K562 (cell line): ENCODE data around the gene GRIA4. TPM values are rescaled to one million over a fixed set of nuclear protein-coding genes. Genes with fewer than 3 reads are reported as not detected.

Source experiments
- ATAC-seq: fragments of 200-7000 bp; cut with Tn5 transposase; 3 replicates; pipeline ENCODE4 v1.9.1; 2020; ENCODE audit warnings: moderate library complexity
- BruUV-seq: library from RNA; stranded (reverse); fragments of 400-500 nt; replicated peaks from 2 replicates; lab custom pipeline; 2021; lab: Mats Ljungman, UMichigan
- CTCF ChIA-PET: fragments of 300-600 bp; formaldehyde crosslinking; extraction: SDS; loops from one replicate; lab custom pipeline; 2021; ENCODE audit warnings: low intra/inter-chr PET ratio; lab: Yijun Ruan, JAX
- POLR2A ChIA-PET: fragments of 300-600, 350-650 bp; sonication (Branson Sonifier 250); formaldehyde crosslinking; extraction: SDS; loops from one replicate; lab custom pipeline; 2021; ENCODE audit warnings: antibody characterized with exemption, inconsistent platforms; lab: Yijun Ruan, JAX
- DNase-seq, 4 experiments: peaks; one replicate each; pipeline versions ENCODE4 v3.0.0 to v3.0.0-alpha.2; 2011 to 2018; ENCODE audit warnings: low spot score in 3 of 4, mixed read lengths in 3 of 4; ENCODE audit errors: extremely low read depth in 1 of 4
- FAIRE-seq: peaks from 2 replicates; lab custom pipeline; 2011; peaks lifted over from hg19 to GRCh38; lab: Jason Lieb, UNC
- H2AFZ ChIP-seq: 2 replicates; pipeline ENCODE4 v1.6.0; 2011; ENCODE audit warnings: low read depth, low read length, control low read depth, inconsistent platforms
- H3K27ac ChIP-seq: fragments of 200-600 bp; 3 replicates; pipeline ENCODE4 v1.8.0; 2011; ENCODE audit warnings: low read depth, mild to moderate bottlenecking, control low read depth, inconsistent platforms, low read length, moderate library complexity, mixed read lengths; ENCODE audit errors: extremely low read depth
- H3K27me3 ChIP-seq, 2 experiments: fragments of 300-600 bp in 1 of 2; 2 replicates in 1 of 2; 3 replicates in 1 of 2; pipeline versions ENCODE4 v1.6.0 to v1.8.0; 2011; ENCODE audit warnings: inconsistent platforms in 2 of 2, low read length in 2 of 2, mild to moderate bottlenecking in 1 of 2, mixed read lengths in 1 of 2, moderate library complexity in 1 of 2; ENCODE audit not compliant: control insufficient read depth in 2 of 2, insufficient read depth in 2 of 2
- H3K36me3 ChIP-seq: fragments of 300-600 bp; 3 replicates; pipeline ENCODE4 v1.8.0; 2011; ENCODE audit warnings: mild to moderate bottlenecking, low read length, inconsistent platforms; ENCODE audit not compliant: control insufficient read depth, insufficient read depth
- H3K4me1 ChIP-seq, 2 experiments: fragments of 200-600 bp in 1 of 2; replicated peaks in 1 of 2; 2 replicates in 1 of 2; 3 replicates in 1 of 2; pipeline versions ENCODE4 v1.5.1 to v1.8.0; 2011; ENCODE audit warnings: inconsistent platforms in 2 of 2, low read length in 2 of 2, mild to moderate bottlenecking in 1 of 2, mixed read lengths in 1 of 2, moderate library complexity in 1 of 2; ENCODE audit not compliant: control insufficient read depth in 2 of 2, insufficient read depth in 2 of 2
- H3K4me2 ChIP-seq: 2 replicates; pipeline ENCODE4 v1.6.1; 2011; ENCODE audit warnings: low read length, control low read depth, inconsistent platforms, mixed read lengths; ENCODE audit not compliant: insufficient read depth
- H3K4me3 ChIP-seq: fragments of 200-600 bp; sonication (generic), shearing (Covaris generic); 2 replicates; pipeline ENCODE4 v1.5.1; 2016; ENCODE audit warnings: control low read depth, inconsistent platforms
- H3K79me2 ChIP-seq: fragments of 200-600 bp; 3 replicates; pipeline ENCODE4 v1.8.0; 2011; ENCODE audit warnings: low read length, inconsistent platforms; ENCODE audit not compliant: control insufficient read depth, insufficient read depth
- H3K9ac ChIP-seq, 2 experiments: 2 replicates each; pipeline versions ENCODE4 v1.6.0 to v1.6.1; 2011; ENCODE audit warnings: low read depth in 2 of 2, low read length in 2 of 2, control low read depth in 1 of 2, inconsistent platforms in 1 of 2, mild to moderate bottlenecking in 1 of 2, mixed read lengths in 1 of 2; ENCODE audit not compliant: insufficient read depth in 1 of 2
- H3K9me1 ChIP-seq: one replicate; pipeline ENCODE4 v1.6.0; 2011; ENCODE audit warnings: inconsistent platforms, mild to moderate bottlenecking, low read length, moderate library complexity; ENCODE audit not compliant: control insufficient read depth, insufficient read depth
- H3K9me3 ChIP-seq: replicated peaks from 2 replicates; pipeline ENCODE4 v1.5.1; 2011; ENCODE audit warnings: low read depth, low read length, inconsistent platforms; ENCODE audit not compliant: control insufficient read depth, insufficient read depth
- H4K20me1 ChIP-seq: replicated peaks from 2 replicates; pipeline ENCODE4 v1.6.1; 2011; ENCODE audit warnings: low read length, inconsistent platforms, mixed read lengths; ENCODE audit not compliant: control insufficient read depth, insufficient read depth
- CC2D1A ChIP-seq: fragments of 450-650 bp; IDR thresholded peaks from 2 replicates; pipeline ENCODE4 v1.6.1; 2017; ENCODE audit warnings: mild to moderate bottlenecking
- HLTF ChIP-seq: fragments of 450-650 bp; IDR thresholded peaks from 2 replicates; pipeline ENCODE4 v1.6.1; 2016
- RBM25 ChIP-seq: fragments of 200-400 bp; formaldehyde crosslinking; IDR thresholded peaks from 2 replicates; pipeline ENCODE4 v1.6.1; 2018; ENCODE audit warnings: low read length, low read depth, moderate library complexity; ENCODE audit not compliant: severe bottlenecking
- SREBF2 ChIP-seq: sonication (generic); formaldehyde crosslinking; IDR thresholded peaks from 2 replicates; pipeline ENCODE4 v1.4.0; 2020; ENCODE audit warnings: mild to moderate bottlenecking, missing genetic modification reagents
- STAT5B ChIP-seq: fragments of 250-450 bp; sonication (Bioruptor Pico); IDR thresholded peaks from 2 replicates; pipeline ENCODE4 v1.8.0; 2021; ENCODE audit warnings: mild to moderate bottlenecking, inconsistent platforms
- ZBTB7A ChIP-seq: IDR thresholded peaks from 2 replicates; pipeline ENCODE4 v1.6.1; 2011; ENCODE audit warnings: low read depth, mild to moderate bottlenecking, low read length, moderate library complexity, borderline replicate concordance; ENCODE audit not compliant: control insufficient read depth
- WGBS: fragments of 100-300 bp; shearing (Covaris generic); methylation state at CpG from one replicate; pipeline ENCODE4 v1.1.6; 2016; ENCODE audit warnings: low coverage, mixed read lengths; ENCODE audit not compliant: insufficient coverage; ENCODE audit errors: missing lambda C conversion rate; 5-methylcytosine and 5-hydroxymethylcytosine counted together
- in situ Hi-C: fragments of 300-500 bp; cut with MboI; formaldehyde crosslinking; loops from 4 replicates; pipeline ENCODE4 v1.15.0; 2018; ENCODE audit warnings: inconsistent platforms, mixed read lengths
- intact Hi-C: fragments of 100-400 bp; cut with micrococcal nuclease; formaldehyde crosslinking; loops from 2 replicates; pipeline ENCODE4 v1.14.2; 2022
- polyA plus RNA-seq, 8 experiments: library from polyadenylated mRNA; depleted of rRNA in 4 of 8; stranded (reverse) in 5 of 8; unstranded in 3 of 8; fragments of >200 nt; fragmentation: Nextera tagmentation in 2 of 8; fragmentation: Illumina TruSeq in 1 of 8; extraction: Ambion mirVana in 2 of 8; extraction: Trizol in 1 of 8; gene quantifications; 2 replicates each; pipeline versions ENCODE4 v1.2.1 to v1.2.3, GENCODE V29; 2011 to 2014; ENCODE audit warnings: inconsistent platforms in 1 of 8, missing spikeins in 1 of 8
- total RNA-seq, 7 experiments: library from RNA; depleted of rRNA in 6 of 7; stranded (reverse); fragments of >200 nt in 6 of 7; fragmentation: Illumina TruSeq in 2 of 7; extraction: Trizol in 2 of 7; gene quantifications; 2 replicates each; pipeline versions ENCODE4 v1.2.1 to v1.2.3, GENCODE V29; 2011 to 2021; ENCODE audit warnings: low replicate concordance in 1 of 7
- TF ChIP-seq, protein P1 (sequence below): fragments of 450-650 bp; formaldehyde crosslinking; IDR thresholded peaks from 2 replicates; pipeline ENCODE4 v1.4.0; 2020; ENCODE audit warnings: mild to moderate bottlenecking, mixed read lengths
- TF ChIP-seq, protein P2 (sequence below): sonication (generic); formaldehyde crosslinking; IDR thresholded peaks from 2 replicates; pipeline ENCODE4 v1.8.1; 2023; ENCODE audit warnings: missing genetic modification reagents, mild to moderate bottlenecking, borderline replicate concordance
- TF ChIP-seq, protein P3 (sequence below): sonication (generic); formaldehyde crosslinking; IDR thresholded peaks from 2 replicates; pipeline ENCODE4 v1.8.1; 2023; ENCODE audit warnings: mild to moderate bottlenecking, missing genetic modification reagents, moderate library complexity
- TF ChIP-seq, protein P4 (sequence below): sonication (generic); formaldehyde crosslinking; IDR thresholded peaks from 2 replicates; pipeline ENCODE4 v1.8.0; 2022; ENCODE audit warnings: mild to moderate bottlenecking, missing genetic modification reagents, borderline replicate concordance
- TF ChIP-seq, protein P5 (sequence below): sonication (generic); formaldehyde crosslinking; IDR thresholded peaks from 2 replicates; pipeline ENCODE4 v1.8.1; 2023; ENCODE audit warnings: mild to moderate bottlenecking, missing genetic modification reagents

GRIA4 gene
- total and polyA plus RNA-seq, 9 of the 15 experiments (the other 6 are each of a cell fraction or from before 2014, with no cell fraction given) = not detected

DNA sequence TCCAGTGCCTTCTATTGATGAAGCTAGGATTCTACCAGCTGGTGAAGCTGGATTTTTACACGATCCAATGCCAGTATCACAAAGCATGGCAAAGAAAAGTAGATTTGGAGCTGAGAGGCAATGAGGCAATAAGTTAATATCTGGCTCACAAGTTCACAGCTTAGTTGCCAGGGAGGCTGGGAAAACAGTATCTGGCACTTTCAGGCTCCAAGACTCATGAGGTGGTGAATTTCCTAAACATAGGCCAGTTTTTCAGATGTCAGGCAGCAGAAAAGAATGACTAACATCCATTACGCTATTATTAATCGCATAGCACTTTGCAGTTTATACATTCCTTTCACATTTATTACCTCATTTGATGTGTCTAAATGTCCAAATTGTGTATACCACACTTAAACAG, 122.7 kb downstream of the GRIA4 start:
- Histone ChIP-seq H3K27me3 (no peaks in the 10 kb centered on the region), H3K4me1 (no peaks in the 10 kb centered on the region), H3K9me3 (0 out of 2 replicates have a peak, but pooled peaks cover 1% of the 10 kb centered on the region), H3K36me3 (no peaks in the 10 kb centered on the region), H3K4me3 (no peak overlapping the region), H3K9ac (no peak overlapping the region), H4K20me1 (no peaks in the 10 kb centered on the region), H3K4me2 (no peak overlapping the region), H2AFZ (no peak overlapping the region), H3K79me2 (no peaks in the 10 kb centered on the region), H3K27ac (no peak overlapping the region), H3K9me1 (no peaks in the 10 kb centered on the region)
- POLR2A ChIA-PET = no interaction called here
- BruUV-seq = no TSS peak
- CTCF ChIA-PET = no interaction called here
- in situ Hi-C loops (no loop called here), intact Hi-C loops (no loop called here)
- FAIRE-seq (no peak), ATAC-seq (no peak), DNase-seq (no peak)
- WGBS = 3% methylated on average over 3 of the region's 3 CpGs
- TF ChIP-seq ZBTB7A (no peak), HLTF (no peak), RBM25 (no peak), STAT5B (CRISPR knock-in tag) (no peak), SREBF2 (CRISPR knock-in tag) (no peak), CC2D1A (no peak)
- TF ChIP-seq, protein P1, sequence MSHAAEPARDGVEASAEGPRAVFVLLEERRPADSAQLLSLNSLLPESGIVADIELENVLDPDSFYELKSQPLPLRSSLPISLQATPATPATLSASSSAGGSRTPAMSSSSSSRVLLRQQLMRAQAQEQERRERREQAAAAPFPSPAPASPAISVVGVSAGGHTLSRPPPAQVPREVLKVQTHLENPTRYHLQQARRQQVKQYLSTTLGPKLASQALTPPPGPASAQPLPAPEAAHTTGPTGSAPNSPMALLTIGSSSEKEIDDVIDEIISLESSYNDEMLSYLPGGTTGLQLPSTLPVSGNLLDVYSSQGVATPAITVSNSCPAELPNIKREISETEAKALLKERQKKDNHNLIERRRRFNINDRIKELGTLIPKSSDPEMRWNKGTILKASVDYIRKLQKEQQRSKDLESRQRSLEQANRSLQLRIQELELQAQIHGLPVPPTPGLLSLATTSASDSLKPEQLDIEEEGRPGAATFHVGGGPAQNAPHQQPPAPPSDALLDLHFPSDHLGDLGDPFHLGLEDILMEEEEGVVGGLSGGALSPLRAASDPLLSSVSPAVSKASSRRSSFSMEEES (CRISPR knock-in tag) = no peak
- TF ChIP-seq, protein P2, sequence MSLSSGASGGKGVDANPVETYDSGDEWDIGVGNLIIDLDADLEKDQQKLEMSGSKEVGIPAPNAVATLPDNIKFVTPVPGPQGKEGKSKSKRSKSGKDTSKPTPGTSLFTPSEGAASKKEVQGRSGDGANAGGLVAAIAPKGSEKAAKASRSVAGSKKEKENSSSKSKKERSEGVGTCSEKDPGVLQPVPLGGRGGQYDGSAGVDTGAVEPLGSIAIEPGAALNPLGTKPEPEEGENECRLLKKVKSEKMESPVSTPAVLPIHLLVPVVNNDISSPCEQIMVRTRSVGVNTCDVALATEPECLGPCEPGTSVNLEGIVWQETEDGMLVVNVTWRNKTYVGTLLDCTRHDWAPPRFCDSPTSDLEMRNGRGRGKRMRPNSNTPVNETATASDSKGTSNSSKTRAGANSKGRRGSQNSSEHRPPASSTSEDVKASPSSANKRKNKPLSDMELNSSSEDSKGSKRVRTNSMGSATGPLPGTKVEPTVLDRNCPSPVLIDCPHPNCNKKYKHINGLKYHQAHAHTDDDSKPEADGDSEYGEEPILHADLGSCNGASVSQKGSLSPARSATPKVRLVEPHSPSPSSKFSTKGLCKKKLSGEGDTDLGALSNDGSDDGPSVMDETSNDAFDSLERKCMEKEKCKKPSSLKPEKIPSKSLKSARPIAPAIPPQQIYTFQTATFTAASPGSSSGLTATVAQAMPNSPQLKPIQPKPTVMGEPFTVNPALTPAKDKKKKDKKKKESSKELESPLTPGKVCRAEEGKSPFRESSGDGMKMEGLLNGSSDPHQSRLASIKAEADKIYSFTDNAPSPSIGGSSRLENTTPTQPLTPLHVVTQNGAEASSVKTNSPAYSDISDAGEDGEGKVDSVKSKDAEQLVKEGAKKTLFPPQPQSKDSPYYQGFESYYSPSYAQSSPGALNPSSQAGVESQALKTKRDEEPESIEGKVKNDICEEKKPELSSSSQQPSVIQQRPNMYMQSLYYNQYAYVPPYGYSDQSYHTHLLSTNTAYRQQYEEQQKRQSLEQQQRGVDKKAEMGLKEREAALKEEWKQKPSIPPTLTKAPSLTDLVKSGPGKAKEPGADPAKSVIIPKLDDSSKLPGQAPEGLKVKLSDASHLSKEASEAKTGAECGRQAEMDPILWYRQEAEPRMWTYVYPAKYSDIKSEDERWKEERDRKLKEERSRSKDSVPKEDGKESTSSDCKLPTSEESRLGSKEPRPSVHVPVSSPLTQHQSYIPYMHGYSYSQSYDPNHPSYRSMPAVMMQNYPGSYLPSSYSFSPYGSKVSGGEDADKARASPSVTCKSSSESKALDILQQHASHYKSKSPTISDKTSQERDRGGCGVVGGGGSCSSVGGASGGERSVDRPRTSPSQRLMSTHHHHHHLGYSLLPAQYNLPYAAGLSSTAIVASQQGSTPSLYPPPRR (CRISPR knock-in tag) = no peak
- TF ChIP-seq, protein P3, sequence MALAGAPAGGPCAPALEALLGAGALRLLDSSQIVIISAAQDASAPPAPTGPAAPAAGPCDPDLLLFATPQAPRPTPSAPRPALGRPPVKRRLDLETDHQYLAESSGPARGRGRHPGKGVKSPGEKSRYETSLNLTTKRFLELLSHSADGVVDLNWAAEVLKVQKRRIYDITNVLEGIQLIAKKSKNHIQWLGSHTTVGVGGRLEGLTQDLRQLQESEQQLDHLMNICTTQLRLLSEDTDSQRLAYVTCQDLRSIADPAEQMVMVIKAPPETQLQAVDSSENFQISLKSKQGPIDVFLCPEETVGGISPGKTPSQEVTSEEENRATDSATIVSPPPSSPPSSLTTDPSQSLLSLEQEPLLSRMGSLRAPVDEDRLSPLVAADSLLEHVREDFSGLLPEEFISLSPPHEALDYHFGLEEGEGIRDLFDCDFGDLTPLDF (CRISPR knock-in tag) = no peak
- TF ChIP-seq, protein P4, sequence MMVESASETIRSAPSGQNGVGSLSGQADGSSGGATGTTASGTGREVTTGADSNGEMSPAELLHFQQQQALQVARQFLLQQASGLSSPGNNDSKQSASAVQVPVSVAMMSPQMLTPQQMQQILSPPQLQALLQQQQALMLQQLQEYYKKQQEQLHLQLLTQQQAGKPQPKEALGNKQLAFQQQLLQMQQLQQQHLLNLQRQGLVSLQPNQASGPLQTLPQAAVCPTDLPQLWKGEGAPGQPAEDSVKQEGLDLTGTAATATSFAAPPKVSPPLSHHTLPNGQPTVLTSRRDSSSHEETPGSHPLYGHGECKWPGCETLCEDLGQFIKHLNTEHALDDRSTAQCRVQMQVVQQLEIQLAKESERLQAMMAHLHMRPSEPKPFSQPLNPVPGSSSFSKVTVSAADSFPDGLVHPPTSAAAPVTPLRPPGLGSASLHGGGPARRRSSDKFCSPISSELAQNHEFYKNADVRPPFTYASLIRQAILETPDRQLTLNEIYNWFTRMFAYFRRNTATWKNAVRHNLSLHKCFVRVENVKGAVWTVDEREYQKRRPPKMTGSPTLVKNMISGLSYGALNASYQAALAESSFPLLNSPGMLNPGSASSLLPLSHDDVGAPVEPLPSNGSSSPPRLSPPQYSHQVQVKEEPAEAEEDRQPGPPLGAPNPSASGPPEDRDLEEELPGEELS = no peak
- TF ChIP-seq, protein P5, sequence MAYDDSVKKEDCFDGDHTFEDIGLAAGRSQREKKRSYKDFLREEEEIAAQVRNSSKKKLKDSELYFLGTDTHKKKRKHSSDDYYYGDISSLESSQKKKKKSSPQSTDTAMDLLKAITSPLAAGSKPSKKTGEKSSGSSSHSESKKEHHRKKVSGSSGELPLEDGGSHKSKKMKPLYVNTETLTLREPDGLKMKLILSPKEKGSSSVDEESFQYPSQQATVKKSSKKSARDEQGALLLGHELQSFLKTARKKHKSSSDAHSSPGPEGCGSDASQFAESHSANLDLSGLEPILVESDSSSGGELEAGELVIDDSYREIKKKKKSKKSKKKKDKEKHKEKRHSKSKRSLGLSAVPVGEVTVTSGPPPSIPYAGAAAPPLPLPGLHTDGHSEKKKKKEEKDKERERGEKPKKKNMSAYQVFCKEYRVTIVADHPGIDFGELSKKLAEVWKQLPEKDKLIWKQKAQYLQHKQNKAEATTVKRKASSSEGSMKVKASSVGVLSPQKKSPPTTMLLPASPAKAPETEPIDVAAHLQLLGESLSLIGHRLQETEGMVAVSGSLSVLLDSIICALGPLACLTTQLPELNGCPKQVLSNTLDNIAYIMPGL (CRISPR knock-in tag) = no peak
